K562 (cell line): ENCODE data around the gene MATK. TPM values are rescaled to one million over a fixed set of nuclear protein-coding genes. Genes with fewer than 3 reads are reported as not detected.
A peak's percentile ranks its signal among the peaks of the same experiment; 100 is the strongest.

Experiments used
- BCOR ChIP-seq: fragments of 450-650 bp; IDR thresholded peaks from 2 replicates; pipeline ENCODE4 v1.6.1; 2016
- CBX3 ChIP-seq, 2 experiments: IDR thresholded peaks; 1 replicate in 1 of 2; 2 replicates in 1 of 2; pipeline ENCODE4 v1.6.1; 2012; ENCODE audit warnings: inconsistent platforms in 2 of 2, low read length in 2 of 2, borderline replicate concordance in 1 of 2, control low read depth in 1 of 2
- CTCFL ChIP-seq: IDR thresholded peaks from 2 replicates; pipeline ENCODE4 v1.6.1; 2011; ENCODE audit warnings: borderline replicate concordance, low read depth, mild to moderate bottlenecking, moderate library complexity, low read length; ENCODE audit not compliant: insufficient read depth, poor library complexity, severe bottlenecking
- ESRRA ChIP-seq: fragments of 450-650 bp; IDR thresholded peaks from 2 replicates; pipeline ENCODE4 v1.6.1; 2014; ENCODE audit warnings: low read depth, mild to moderate bottlenecking, moderate library complexity, borderline replicate concordance
- FOXA3 ChIP-seq, 2 experiments: fragments of 450-650 bp in 1 of 2; sonication (generic) in 1 of 2; formaldehyde crosslinking; IDR thresholded peaks in 1 of 2; conservative IDR thresholded peaks in 1 of 2; 2 replicates each; pipeline versions ENCODE4 v1.4.0 to v1.8.0; 2020 to 2022; ENCODE audit warnings: mild to moderate bottlenecking in 2 of 2, missing genetic modification reagents in 1 of 2
- HMGXB4 ChIP-seq: sonication (generic); formaldehyde crosslinking; IDR thresholded peaks from 2 replicates; pipeline ENCODE4 v1.8.1; 2023; ENCODE audit warnings: mild to moderate bottlenecking, missing genetic modification reagents
- KDM1A ChIP-seq, 2 experiments: fragments of 450-650 bp; IDR thresholded peaks; 2 replicates each; pipeline ENCODE4 v1.6.1; 2016; ENCODE audit warnings: mild to moderate bottlenecking in 2 of 2
- MIER1 ChIP-seq: fragments of 450-650 bp; IDR thresholded peaks from 2 replicates; pipeline ENCODE4 v1.6.1; 2016; ENCODE audit warnings: antibody characterized with exemption, mild to moderate bottlenecking, low read depth
- PHF21A ChIP-seq: fragments of 450-650 bp; IDR thresholded peaks from 2 replicates; pipeline ENCODE4 v1.6.1; 2017; ENCODE audit warnings: low read depth, borderline replicate concordance
- PTBP1 ChIP-seq: fragments of 200-400 bp; formaldehyde crosslinking; IDR thresholded peaks from 2 replicates; pipeline ENCODE4 v1.6.1; 2017; ENCODE audit warnings: low read depth, low read length
- RBM25 ChIP-seq: fragments of 200-400 bp; formaldehyde crosslinking; IDR thresholded peaks from 2 replicates; pipeline ENCODE4 v1.6.1; 2018; ENCODE audit warnings: low read length, low read depth, moderate library complexity; ENCODE audit not compliant: severe bottlenecking
- SETDB1 ChIP-seq: IDR thresholded peaks from one replicate; pipeline ENCODE4 v1.6.1; 2012; ENCODE audit warnings: low read length, control low read depth, inconsistent platforms
- SRSF1 ChIP-seq: fragments of 200-400 bp; formaldehyde crosslinking; IDR thresholded peaks from 2 replicates; pipeline ENCODE4 v1.6.1; 2017; ENCODE audit warnings: mild to moderate bottlenecking, low read depth, low read length, moderate library complexity
- SRSF7 ChIP-seq: fragments of 200-400 bp; formaldehyde crosslinking; optimal IDR thresholded peaks from 2 replicates; pipeline ENCODE3; 2017; ENCODE audit warnings: mild to moderate bottlenecking, low read depth, low read length
- TAF7 ChIP-seq: fragments of 450-650 bp; IDR thresholded peaks from 2 replicates; pipeline ENCODE4 v1.6.1; 2016; ENCODE audit warnings: missing genetic modification characterization, missing compliant biosample characterization
- TFAP4 ChIP-seq: sonication (generic); formaldehyde crosslinking; IDR thresholded peaks from 2 replicates; pipeline ENCODE4 v1.8.0; 2022; ENCODE audit warnings: missing genetic modification reagents, mild to moderate bottlenecking, moderate library complexity, borderline replicate concordance
- TSC22D4 ChIP-seq: fragments of 450-650 bp; IDR thresholded peaks from 2 replicates; pipeline ENCODE4 v1.6.1; 2016; ENCODE audit warnings: missing genetic modification characterization, missing biosample characterization, control low read depth
- ZNF696 ChIP-seq: fragments of 250-450 bp; sonication (Bioruptor Pico); conservative IDR thresholded peaks from 2 replicates; pipeline ENCODE4 v1.4.0; 2020; ENCODE audit warnings: mild to moderate bottlenecking, moderate library complexity
- ZSCAN29 ChIP-seq: fragments of 450-650 bp; IDR thresholded peaks from 2 replicates; pipeline ENCODE4 v1.6.1; 2017
- polyA plus RNA-seq, 8 experiments: library from polyadenylated mRNA; depleted of rRNA in 4 of 8; stranded (reverse) in 5 of 8; unstranded in 3 of 8; fragments of >200 nt; fragmentation: Nextera tagmentation in 2 of 8; fragmentation: Illumina TruSeq in 1 of 8; extraction: Ambion mirVana in 2 of 8; extraction: Trizol in 1 of 8; gene quantifications; 2 replicates each; pipeline versions ENCODE4 v1.2.1 to v1.2.3, GENCODE V29; 2011 to 2014; ENCODE audit warnings: inconsistent platforms in 1 of 8, missing spikeins in 1 of 8
- total RNA-seq, 7 experiments: library from RNA; depleted of rRNA in 6 of 7; stranded (reverse); fragments of >200 nt in 6 of 7; fragmentation: Illumina TruSeq in 2 of 7; extraction: Trizol in 2 of 7; gene quantifications; 2 replicates each; pipeline versions ENCODE4 v1.2.1 to v1.2.3, GENCODE V29; 2011 to 2021; ENCODE audit warnings: low replicate concordance in 1 of 7

Gene MATK
- total and polyA plus RNA-seq, 9 of the 15 experiments (the other 6 are each of a cell fraction or from before 2014, with no cell fraction given) = 0.08 to 41.5 (median 21.4) TPM

- TF ChIP-seq ZNF696 (CRISPR knock-in tag) (no peak), BCOR (peak; percentile 85), CTCFL (no peak), TAF7 (tag) (no peak), SRSF1 (no peak), TFAP4 (no peak), SRSF7 (no peak), MIER1 (peak; percentile 100), ESRRA (0 out of 2 replicates have a peak, but pooled peaks have one; percentile 27), SETDB1 (no peak), CBX3 (IDR thresholded peaks at IDR 0.05; ENCODE audit: borderline replicate concordance in 1 of 2, low read length in 2 of 2) (0 out of 3 replicates have a peak, but pooled peaks of 1 of the 2 experiments have one; percentile 22), FOXA3 (CRISPR knock-in tag; conservative IDR thresholded peaks at IDR 0.05 in 1 of 2, IDR thresholded peaks at IDR 0.05 in 1 of 2) (no peak), KDM1A (IDR thresholded peaks at IDR 0.05) (peak; percentile 25 to 59; a peak in 1 of 4 replicates), PTBP1 (peak; percentile 100), TSC22D4 (tag) (no peak), PHF21A (peak; percentile 84; the same call in 1 of the 2 replicates), RBM25 (peak; percentile 96), HMGXB4 (CRISPR knock-in tag) (no peak), ZSCAN29 (peak; percentile 67; the same call in 1 of the 2 replicates)
- TF ChIP-seq, all 486 proteins: peak for 11
Measured at GRCh38 chr19:3732108-3732507, 54.1 kb downstream of the MATK start (continued).
